HEK293 (cell line): ENCODE data around the gene SMIM1.

Experiments
- CTCF ChIA-PET: fragments of 350-600 bp; formaldehyde crosslinking; extraction: SDS; loops from one replicate; lab custom pipeline; 2021; ENCODE audit warnings: antibody characterized with exemption; lab: Yijun Ruan, JAX
- POLR2A ChIA-PET: fragments of 300-600 bp; formaldehyde crosslinking; extraction: SDS; loops from one replicate; lab custom pipeline; 2020; ENCODE audit warnings: antibody characterized with exemption, inconsistent platforms; lab: Yijun Ruan, JAX
- H3K27ac ChIP-seq: fragments of 200-500 bp; sonication (Bioruptor generic); 2 replicates; pipeline ENCODE4 v1.5.1; 2014; ENCODE audit warnings: low read depth, low read length, control low read depth, inconsistent platforms; ENCODE audit errors: extremely low read depth
- H3K36me3 ChIP-seq, 2 experiments: fragments of 200-500 bp in 1 of 2; sonication (Bioruptor generic) in 1 of 2; 1 replicate in 1 of 2; 2 replicates in 1 of 2; pipeline ENCODE4 v1.5.1; 2014 to 2017; ENCODE audit warnings: inconsistent platforms in 2 of 2, low read length in 2 of 2; ENCODE audit not compliant: control insufficient read depth in 2 of 2, insufficient read depth in 1 of 2
- H3K4me1 ChIP-seq: fragments of 200-500 bp; sonication (Bioruptor generic); 2 replicates; pipeline ENCODE4 v1.5.1; 2014; ENCODE audit warnings: mild to moderate bottlenecking, low read length, inconsistent platforms; ENCODE audit not compliant: control insufficient read depth, insufficient read depth
- H3K4me3 ChIP-seq: 2 replicates; pipeline ENCODE4 v1.5.1; 2011; ENCODE audit warnings: low read depth, mild to moderate bottlenecking, control low read depth, low read length, moderate library complexity
- H3K9me3 ChIP-seq: fragments of 200-500 bp; sonication (Bioruptor generic); 2 replicates; pipeline ENCODE4 v1.5.1; 2014; ENCODE audit warnings: low read depth, low read length, inconsistent platforms; ENCODE audit not compliant: control insufficient read depth, insufficient read depth
- CTCF ChIP-seq: fragments of 450-650 bp; formaldehyde crosslinking; IDR thresholded peaks from 2 replicates; pipeline ENCODE4 v1.5.1; 2016; ENCODE audit warnings: missing biosample characterization, missing genetic modification characterization
- GLIS1 ChIP-seq: fragments of 450-650 bp; formaldehyde crosslinking; IDR thresholded peaks from 2 replicates; pipeline ENCODE4 v1.5.1; 2016; ENCODE audit warnings: missing biosample characterization, missing genetic modification characterization
- GLIS2 ChIP-seq: fragments of 450-650 bp; formaldehyde crosslinking; IDR thresholded peaks from 2 replicates; pipeline ENCODE4 v1.5.1; 2016; ENCODE audit warnings: missing biosample characterization, missing genetic modification characterization
- HOXD13 ChIP-seq: sonication (generic); formaldehyde crosslinking; IDR thresholded peaks from 2 replicates; pipeline ENCODE4 v1.8.0; 2022; ENCODE audit warnings: missing genetic modification reagents, borderline replicate concordance
- KLF9 ChIP-seq: fragments of 450-650 bp; formaldehyde crosslinking; IDR thresholded peaks from 2 replicates; pipeline ENCODE4 v1.5.1; 2016; ENCODE audit warnings: missing biosample characterization, missing genetic modification characterization, low read depth
- MZF1 ChIP-seq: fragments of 450-650 bp; formaldehyde crosslinking; IDR thresholded peaks from 2 replicates; pipeline ENCODE4 v1.5.1; 2017; ENCODE audit warnings: missing biosample characterization, missing genetic modification characterization, borderline replicate concordance
- OSR2 ChIP-seq: fragments of 450-650 bp; formaldehyde crosslinking; IDR thresholded peaks from 2 replicates; pipeline ENCODE4 v1.5.1; 2016; ENCODE audit warnings: missing biosample characterization, missing genetic modification characterization
- PATZ1 ChIP-seq: fragments of 450-650 bp; formaldehyde crosslinking; IDR thresholded peaks from 2 replicates; pipeline ENCODE4 v1.5.1; 2016; ENCODE audit warnings: missing biosample characterization, missing genetic modification characterization
- PBX3 ChIP-seq: sonication (generic); formaldehyde crosslinking; IDR thresholded peaks from 2 replicates; pipeline ENCODE4 v1.8.1; 2022; ENCODE audit warnings: mild to moderate bottlenecking, moderate library complexity, missing genetic modification reagents
- SCRT2 ChIP-seq: fragments of 450-650 bp; formaldehyde crosslinking; IDR thresholded peaks from 2 replicates; pipeline ENCODE4 v1.5.1; 2016; ENCODE audit warnings: missing biosample characterization, missing genetic modification characterization
- WT1 ChIP-seq: fragments of 450-650 bp; formaldehyde crosslinking; IDR thresholded peaks from 2 replicates; pipeline ENCODE4 v1.5.1; 2016; ENCODE audit warnings: missing biosample characterization, missing genetic modification characterization
- ZBTB17 ChIP-seq: fragments of 450-650 bp; formaldehyde crosslinking; IDR thresholded peaks from 2 replicates; pipeline ENCODE4 v1.5.1; 2016; ENCODE audit warnings: missing biosample characterization, missing genetic modification characterization
- ZEB2 ChIP-seq: fragments of 450-650 bp; formaldehyde crosslinking; IDR thresholded peaks from 2 replicates; pipeline ENCODE4 v1.5.1; 2016; ENCODE audit warnings: missing biosample characterization, missing genetic modification characterization
- ZIC2 ChIP-seq: fragments of 450-650 bp; formaldehyde crosslinking; IDR thresholded peaks from 2 replicates; pipeline ENCODE4 v1.5.1; 2016; ENCODE audit warnings: missing biosample characterization, missing genetic modification characterization
- ZNF10 ChIP-seq: fragments of 450-650 bp; formaldehyde crosslinking; IDR thresholded peaks from 2 replicates; pipeline ENCODE4 v1.5.1; 2017; ENCODE audit warnings: missing biosample characterization, missing genetic modification characterization
- ZNF18 ChIP-seq: fragments of 450-650 bp; formaldehyde crosslinking; IDR thresholded peaks from 2 replicates; pipeline ENCODE4 v1.5.1; 2016; ENCODE audit warnings: missing biosample characterization, missing genetic modification characterization
- ZNF266 ChIP-seq: fragments of 450-650 bp; formaldehyde crosslinking; IDR thresholded peaks from 2 replicates; pipeline ENCODE4 v1.5.1; 2016; ENCODE audit warnings: missing biosample characterization, missing genetic modification characterization, low read depth
- ZNF324 ChIP-seq: fragments of 450-650 bp; formaldehyde crosslinking; IDR thresholded peaks from 2 replicates; pipeline ENCODE4 v1.5.1; 2016; ENCODE audit warnings: missing biosample characterization, missing genetic modification characterization
- ZNF341 ChIP-seq: fragments of 450-650 bp; formaldehyde crosslinking; IDR thresholded peaks from 2 replicates; pipeline ENCODE4; 2016; ENCODE audit warnings: low read depth, missing biosample characterization, missing genetic modification characterization
- ZNF350 ChIP-seq: fragments of 450-650 bp; formaldehyde crosslinking; IDR thresholded peaks from 2 replicates; pipeline ENCODE4 v1.5.0; 2017; ENCODE audit warnings: missing biosample characterization, mild to moderate bottlenecking, missing genetic modification characterization
- ZNF398 ChIP-seq: fragments of 450-650 bp; formaldehyde crosslinking; IDR thresholded peaks from 2 replicates; pipeline ENCODE4 v1.5.1; 2017; ENCODE audit warnings: missing biosample characterization, missing genetic modification characterization
- ZNF48 ChIP-seq: fragments of 450-650 bp; formaldehyde crosslinking; IDR thresholded peaks from 2 replicates; pipeline ENCODE4 v1.5.1; 2016; ENCODE audit warnings: missing biosample characterization, missing genetic modification characterization
- ZNF501 ChIP-seq: fragments of 450-650 bp; formaldehyde crosslinking; IDR thresholded peaks from 2 replicates; pipeline ENCODE4 v1.5.1; 2016; ENCODE audit warnings: missing biosample characterization, missing genetic modification characterization
- ZNF660 ChIP-seq: fragments of 450-650 bp; IDR thresholded peaks from 2 replicates; pipeline ENCODE4 v1.5.1; 2018; ENCODE audit warnings: missing biosample characterization, mild to moderate bottlenecking, missing genetic modification characterization
- ZNF785 ChIP-seq: fragments of 450-650 bp; formaldehyde crosslinking; IDR thresholded peaks from 2 replicates; pipeline ENCODE4 v1.5.1; 2016; ENCODE audit warnings: missing biosample characterization, missing genetic modification characterization
- ZSCAN4 ChIP-seq: fragments of 450-650 bp; formaldehyde crosslinking; IDR thresholded peaks from 2 replicates; pipeline ENCODE4 v1.5.1; 2017; ENCODE audit warnings: missing biosample characterization, missing genetic modification characterization

The SMIM1 gene

GRCh38 chr1:3772715-3773571, at the start of gene SMIM1:
SMIM1 (plus strand) TSS chr1:3772749; CDS start chr1:3775374, 2,625 bp downstream.
- POLR2A ChIA-PET, result no interaction called here
- no peaks in the 10 kb centered on the region for H3K9me3 ChIP-seq
- TF ChIP-seq ZIC2 (tag by site-specific recombination) (0 out of 2 replicates have a peak, but pooled peaks have one; percentile 30), ZNF341 (tag by site-specific recombination) (no peak), CTCF (tag by site-specific recombination) (no peak), HOXD13 (CRISPR knock-in tag) (no peak), GLIS2 (tag by site-specific recombination) (peak; percentile 43), ZNF324 (tag by site-specific recombination) (no peak), WT1 (tag by site-specific recombination) (no peak), OSR2 (tag by site-specific recombination) (no peak), ZNF660 (tag by site-specific recombination) (no peak), ZNF10 (tag by site-specific recombination) (peak; percentile 76; the same call in 1 of the 2 replicates), MZF1 (no peak), PBX3 (CRISPR knock-in tag) (no peak), ZNF785 (no peak), ZNF350 (tag by site-specific recombination) (no peak), ZEB2 (tag by site-specific recombination) (no peak), ZNF266 (tag by site-specific recombination) (no peak), PATZ1 (tag by site-specific recombination) (peak; percentile 33; the same call in 1 of the 2 replicates), ZNF18 (tag by site-specific recombination) (no peak), ZNF398 (tag by site-specific recombination) (no peak), ZBTB17 (tag by site-specific recombination) (peak; percentile 31; the same call in 1 of the 2 replicates), SCRT2 (tag by site-specific recombination) (no peak), KLF9 (tag by site-specific recombination) (0 out of 2 replicates have a peak, but pooled peaks have one; percentile 21), GLIS1 (tag by site-specific recombination) (peak; percentile 61), ZNF501 (no peak), ZSCAN4 (tag by site-specific recombination) (no peak), ZNF48 (no peak)
- H3K36me3 ChIP-seq, result peaks cover 0 to 1% of the 10 kb centered on the region in 2 experiments; a peak in 1 of 3 replicates
- CTCF ChIA-PET, result no interaction called here
- peak within 1 kb of the TSS; percentile 49 for H3K4me3 ChIP-seq
- no peaks in the 10 kb centered on the region for H3K4me1 ChIP-seq
- peak within 1 kb of the TSS; percentile 37; the same call in 1 of the 2 replicates for H3K27ac ChIP-seq
